Measurements from ENCODE around the gene SPIN4.

SPIN4 gene

GRCh38 chrX:63327788-63328187 lies 23.3 kb downstream of the SPIN4 start:
- Histone ChIP-seq H3K4me3 (ENCODE audit: low read depth, low read length) (no peak overlapping the region), H3K27ac (no peak overlapping the region), H3K9me3 (ENCODE audit: severe bottlenecking) (no peaks in the 10 kb centered on the region), H3K27me3 (ENCODE audit: insufficient read depth, low read depth, severe bottlenecking) (peaks cover 2% of the 10 kb centered on the region), H3K36me3 (no peaks in the 10 kb centered on the region)
- TF ChIP-seq CTCF (IDR thresholded peaks at IDR 0.05; ENCODE audit: low read depth, low read length), result no peak
- DNase-seq, result no peak

- no peak overlapping the region for H3K4me3 ChIP-seq (ENCODE audit: low read depth, low read length)
- DNase-seq, result no peak
- no peak overlapping the region for H3K27ac ChIP-seq
- peaks cover 11% of the 10 kb centered on the region for H3K27me3 ChIP-seq (ENCODE audit: insufficient read depth, low read depth, severe bottlenecking)
- H3K9me3 ChIP-seq (ENCODE audit: severe bottlenecking), result no peaks in the 10 kb centered on the region
- no peaks in the 10 kb centered on the region for H3K36me3 ChIP-seq
- TF ChIP-seq CTCF (IDR thresholded peaks at IDR 0.05; ENCODE audit: low read depth, low read length), result no peak
These were observed 51.5 kb downstream of the SPIN4 start for GRCh38 chrX:63299596-63299995.

All from WERI-Rb-1 (cell line).